Measurements from ENCODE around the gene EPB42.

- TF ChIP-seq CTCF (IDR thresholded peaks at IDR 0.05 in 2 of 3, conservative IDR thresholded peaks at IDR 0.05 in 1 of 3; ENCODE audit: borderline replicate concordance in 1 of 3, insufficient read depth in 1 of 3, low read depth in 2 of 3, low read length in 2 of 3) (no peak), ZNF274 (IDR thresholded peaks at IDR 0.05; ENCODE audit: low read depth, low read length) (no peak), SRF (IDR thresholded peaks at IDR 0.05; ENCODE audit: low read depth) (no peak), EZH2phosphoT487 (IDR thresholded peaks at IDR 0.05; ENCODE audit: borderline replicate concordance) (no peak)
Observed at GRCh38 chr15:43214592-43215295, 6.1 kb downstream of the EPB42 start.

All from HCT116 (cell line).